C4-2B (cell line): Measurements from ENCODE around the gene LRRC75B.

Source experiments
- CTCF ChIP-seq: fragments of 450-650 bp; conservative IDR thresholded peaks from 2 replicates; pipeline ENCODE4 v1.5.1; 2017; ENCODE audit warnings: mild to moderate bottlenecking
- ZFX ChIP-seq: fragments of 450-650 bp; IDR thresholded peaks from 2 replicates; pipeline ENCODE4 v1.6.1; 2017

- TF ChIP-seq CTCF (no peak), ZFX (no peak)
These were observed 6.8 kb downstream of the LRRC75B start for GRCh38 chr22:24585927-24586546.
